GM21367 (cell line): ENCODE results near the gene PICK1.

Source experiments
- ATAC-seq: cut with Tn5 transposase; IDR thresholded peaks from one replicate; pipeline ENCODE4 v1.9.1; 2021; ENCODE audit not compliant: unreplicated experiment

PICK1 gene

DNA sequence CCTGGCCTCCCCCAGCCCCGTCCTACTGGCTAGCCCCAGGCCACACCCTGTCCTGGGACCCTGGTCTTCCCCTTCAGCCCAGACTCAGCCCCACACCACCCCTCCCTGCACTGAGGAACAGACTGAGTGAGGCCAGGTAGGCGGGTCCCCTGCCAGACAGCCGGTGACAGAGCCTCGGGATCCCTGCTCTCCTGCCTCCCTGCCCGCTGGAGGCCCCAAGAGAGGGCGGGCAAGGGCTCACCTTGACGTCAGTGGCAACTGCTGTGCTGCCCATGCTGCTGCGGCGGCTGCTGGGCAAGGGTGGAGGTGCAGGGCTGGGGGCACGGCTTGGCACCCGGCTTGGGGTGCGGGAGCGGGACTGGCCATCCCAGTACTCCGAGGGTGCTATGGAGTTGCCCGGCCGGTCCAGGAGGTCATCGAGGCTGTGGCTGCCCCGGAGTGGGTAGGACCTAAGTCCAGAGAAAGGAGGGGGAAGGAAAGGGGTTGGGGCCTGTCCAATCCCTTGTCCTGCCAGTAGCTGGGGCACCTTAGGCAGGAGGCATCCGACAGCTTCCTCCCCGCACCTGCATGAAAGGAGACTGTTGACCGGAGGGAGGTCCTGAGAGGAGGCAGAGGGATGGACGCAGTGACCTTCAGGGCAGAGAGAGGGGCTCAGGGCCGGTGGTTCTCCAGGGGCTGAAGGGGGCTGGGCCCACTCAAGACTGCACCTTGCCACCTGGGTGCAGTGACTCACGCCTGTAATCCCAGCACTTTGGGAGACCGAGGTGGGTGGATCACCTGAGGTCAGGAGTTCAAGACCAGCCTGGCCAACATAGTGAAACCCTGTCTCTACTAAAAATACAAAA, 29.0 kb downstream of the PICK1 start:
- no peak for ATAC-seq

DNA sequence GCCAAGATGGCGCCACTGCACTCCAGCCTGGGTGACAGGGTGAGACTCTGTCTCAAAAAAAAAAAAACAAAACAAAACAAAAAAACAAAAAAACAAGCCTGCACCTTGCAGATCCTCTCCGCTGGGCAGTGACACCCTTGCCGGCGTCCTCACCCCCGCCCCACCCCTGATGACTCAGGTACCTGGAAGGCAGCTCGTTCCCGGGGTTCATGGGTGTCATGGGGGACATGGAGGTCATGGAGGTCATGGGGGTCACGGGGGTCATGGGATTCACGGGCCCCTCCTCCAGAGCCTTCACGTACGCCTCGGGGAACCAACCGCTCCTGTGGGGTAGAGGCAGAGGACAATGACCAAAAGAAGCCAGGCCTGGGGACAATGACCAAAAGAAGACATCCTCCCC, 29.7 kb downstream of the PICK1 start:
- ATAC-seq, result no peak

DNA sequence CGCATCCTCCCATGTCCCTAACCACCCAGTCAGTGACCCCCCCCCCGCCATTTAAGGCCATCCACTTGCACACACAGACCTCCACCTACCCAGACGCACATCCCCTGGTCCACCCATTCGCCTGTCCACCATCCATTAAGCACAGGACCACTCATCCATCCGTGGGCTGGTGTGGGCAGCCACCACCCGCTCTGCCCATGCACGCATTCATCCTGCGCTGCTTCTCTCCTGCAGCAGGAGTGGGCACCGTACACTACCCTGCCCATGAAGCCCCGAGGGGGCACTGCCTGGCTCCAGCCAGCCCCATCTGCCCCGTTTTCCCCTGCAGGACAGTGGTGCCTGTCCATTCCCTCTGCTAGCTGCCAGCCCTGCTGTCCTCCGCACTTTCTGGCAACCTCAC, 30.7 kb downstream of the PICK1 start:
- no peak for ATAC-seq

DNA sequence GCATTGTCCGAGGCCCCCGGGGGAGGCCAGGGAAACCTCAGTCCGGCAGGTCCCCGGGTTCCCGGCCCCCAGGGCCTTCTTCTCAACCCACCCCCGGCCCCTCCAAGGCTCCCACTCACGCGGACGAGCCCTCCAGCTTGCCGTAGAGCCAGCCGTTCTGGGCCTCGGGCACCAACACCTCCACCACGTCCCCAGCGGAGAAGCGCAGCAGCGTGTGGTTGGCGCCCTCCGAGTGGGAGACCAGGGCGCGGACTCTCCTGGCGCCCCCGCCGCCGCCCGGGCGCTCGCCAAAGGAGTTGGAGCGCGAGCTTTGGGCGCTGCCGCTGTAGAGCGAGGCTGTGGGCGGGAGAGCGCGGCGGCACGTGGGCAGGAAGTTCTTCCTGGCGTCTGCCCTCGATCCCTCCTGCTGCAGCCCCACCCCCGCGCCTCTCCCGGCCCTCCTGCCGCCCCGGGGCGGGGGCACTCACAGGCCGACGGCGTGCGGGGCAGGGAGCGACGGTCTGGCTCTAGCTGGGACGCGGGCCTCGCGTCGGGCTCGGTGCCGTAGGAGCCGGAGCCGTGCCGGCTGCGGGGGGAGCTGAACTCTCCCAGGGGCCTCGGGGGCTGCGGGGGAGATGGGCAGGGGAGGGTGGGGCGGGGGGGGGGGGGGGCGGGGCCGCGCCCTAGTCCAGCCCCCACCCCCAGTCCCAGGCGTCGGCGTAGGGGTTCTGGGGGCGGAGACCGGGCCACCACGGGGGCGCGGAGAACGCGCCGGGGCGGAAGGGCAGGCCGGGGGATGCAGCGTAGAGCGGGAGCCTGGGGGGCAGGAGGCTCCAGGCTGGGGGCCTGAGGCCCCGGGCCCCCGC, 31.6 kb downstream of the PICK1 start:
- ATAC-seq, result no peak

DNA sequence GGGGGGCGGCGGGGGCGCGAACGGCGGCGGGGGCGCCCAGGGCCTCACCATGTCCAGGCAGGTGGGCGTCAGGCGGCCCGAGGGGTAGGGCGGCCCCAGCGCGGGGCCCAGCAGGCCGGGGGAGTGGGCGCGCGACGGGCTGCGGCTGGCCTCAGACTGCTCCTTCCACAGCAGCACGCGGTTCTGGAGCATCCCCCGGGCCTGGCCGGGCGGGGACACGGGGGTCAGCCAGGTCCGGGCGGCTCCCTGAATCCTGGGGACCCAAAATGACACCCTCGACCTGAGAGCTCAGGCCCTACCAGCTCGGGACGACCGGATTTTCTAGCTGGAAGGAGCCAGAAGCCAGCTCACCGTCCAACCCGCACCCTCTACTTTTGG, 32.3 kb downstream of the PICK1 start:
- ATAC-seq, result no peak

DNA sequence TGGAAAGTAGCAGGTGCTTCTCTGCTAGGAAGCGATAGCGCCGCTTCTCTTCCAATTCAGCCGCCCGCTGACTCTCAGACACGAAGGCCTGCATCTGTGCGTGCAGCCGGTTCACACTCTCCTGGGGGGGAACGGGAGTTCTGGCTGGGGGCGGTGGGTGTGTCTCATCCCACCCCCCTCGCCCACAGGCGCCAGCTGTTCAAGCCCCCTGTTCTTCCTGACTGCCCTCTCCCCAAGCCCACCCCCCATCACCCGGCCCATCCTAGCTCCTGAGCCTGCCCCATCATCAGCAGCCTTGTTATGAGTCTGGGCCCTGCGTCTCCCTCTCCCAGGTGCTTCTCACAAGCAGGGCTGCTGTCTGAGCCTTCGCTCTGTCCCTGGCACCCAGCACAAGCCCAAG, 39.9 kb downstream of the PICK1 start:
- ATAC-seq, result no peak

DNA sequence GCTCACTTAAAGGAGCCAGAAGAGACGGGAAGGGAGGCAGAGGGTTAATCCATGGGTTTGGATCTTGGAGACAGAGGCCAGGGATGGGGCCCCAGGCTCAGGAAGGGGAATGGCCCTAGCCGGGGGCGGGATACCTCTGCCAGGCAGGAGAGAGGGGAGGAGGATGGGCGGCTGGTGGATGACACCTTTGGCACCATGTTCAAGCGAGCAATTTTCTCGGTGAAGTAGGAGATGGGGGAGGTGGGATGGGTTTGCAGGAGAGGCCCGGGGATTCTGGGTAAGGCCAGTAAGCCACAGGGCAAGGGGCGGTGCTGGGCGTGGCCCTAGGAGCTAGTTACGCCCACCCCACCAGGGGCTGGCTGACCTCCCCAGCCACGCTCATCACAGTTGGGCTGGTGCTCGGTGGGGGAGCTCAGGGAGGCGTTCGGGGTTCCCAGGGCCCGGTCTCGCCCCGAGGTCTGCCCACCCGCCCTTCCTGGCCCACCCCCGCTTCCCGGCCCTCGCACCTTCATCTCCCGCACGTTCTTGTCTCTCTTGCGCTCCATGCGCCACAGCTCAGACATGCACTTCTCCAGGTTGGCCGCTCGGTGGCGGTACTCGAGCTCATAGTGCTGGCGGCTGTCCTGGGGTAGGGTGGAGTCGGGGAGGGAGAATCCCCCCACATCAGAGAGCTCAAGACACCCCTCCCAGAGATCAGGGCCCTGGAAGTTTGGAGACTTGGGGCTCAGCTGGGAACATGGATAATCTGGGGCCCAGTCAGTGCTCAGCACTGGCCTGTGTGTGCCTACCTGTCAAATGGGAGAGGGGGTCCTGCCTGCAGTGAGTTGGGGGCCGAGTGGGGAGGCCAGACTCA, 40.6 kb downstream of the PICK1 start:
- no peak for ATAC-seq

DNA sequence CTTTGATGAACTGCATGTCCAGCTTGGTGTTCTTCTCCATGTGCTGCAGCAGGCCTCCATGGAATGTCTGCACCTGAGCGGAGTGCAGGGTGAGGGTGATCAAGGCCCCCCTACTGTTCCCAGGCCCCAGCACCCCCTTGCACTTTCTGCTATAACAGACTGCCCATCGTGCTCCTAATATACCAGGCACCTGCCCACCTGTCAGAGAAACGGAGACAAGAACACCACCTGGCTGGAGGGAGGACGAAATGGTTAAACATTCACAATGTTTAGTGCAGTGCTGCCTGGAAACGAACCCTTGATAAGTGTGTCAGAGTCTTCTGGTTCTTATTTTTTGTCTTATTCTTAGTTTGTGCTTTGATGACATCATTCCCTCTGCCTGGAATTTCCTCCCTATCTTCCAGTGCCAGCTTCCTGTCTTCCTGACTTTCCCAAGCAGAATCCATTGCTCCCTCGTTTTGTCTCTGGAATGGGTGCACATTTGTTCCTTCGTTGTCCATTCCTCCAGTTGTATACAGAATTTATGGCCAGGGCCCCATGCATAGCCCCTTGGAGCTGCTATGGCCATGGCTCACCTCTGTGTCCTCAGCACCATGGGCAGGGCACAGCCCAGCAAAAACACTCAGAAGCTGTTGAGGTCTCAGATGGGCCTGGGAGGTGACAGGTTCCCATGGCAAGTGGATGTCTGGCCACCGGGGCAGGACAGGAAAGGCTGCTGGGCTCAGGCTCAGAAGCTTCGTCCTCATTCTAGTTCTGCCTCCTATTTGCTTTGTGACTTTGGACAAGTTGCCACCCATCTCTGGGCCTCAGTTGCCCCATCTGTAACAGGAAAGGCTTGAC, 41.4 kb downstream of the PICK1 start:
- ATAC-seq, result no peak

DNA sequence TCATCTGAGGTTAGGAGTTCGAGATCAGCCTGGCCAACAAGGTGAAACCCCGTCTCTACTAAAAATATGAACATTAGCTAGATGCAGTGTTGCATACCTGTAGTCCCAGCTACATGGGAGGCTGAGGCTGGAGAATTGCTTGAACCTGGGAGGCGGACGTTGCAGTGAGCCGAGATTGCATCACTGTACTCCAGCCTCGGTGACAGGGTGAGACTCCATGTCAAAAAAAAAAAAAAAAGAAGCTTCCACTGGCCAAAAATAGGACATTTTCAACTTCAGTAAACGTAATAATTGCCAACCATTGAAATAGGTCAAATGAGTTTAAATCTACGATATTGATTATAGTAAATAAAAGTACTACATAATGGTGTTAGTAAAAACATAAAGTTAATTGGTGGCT, 46.4 kb downstream of the PICK1 start:
- ATAC-seq, result no peak

DNA sequence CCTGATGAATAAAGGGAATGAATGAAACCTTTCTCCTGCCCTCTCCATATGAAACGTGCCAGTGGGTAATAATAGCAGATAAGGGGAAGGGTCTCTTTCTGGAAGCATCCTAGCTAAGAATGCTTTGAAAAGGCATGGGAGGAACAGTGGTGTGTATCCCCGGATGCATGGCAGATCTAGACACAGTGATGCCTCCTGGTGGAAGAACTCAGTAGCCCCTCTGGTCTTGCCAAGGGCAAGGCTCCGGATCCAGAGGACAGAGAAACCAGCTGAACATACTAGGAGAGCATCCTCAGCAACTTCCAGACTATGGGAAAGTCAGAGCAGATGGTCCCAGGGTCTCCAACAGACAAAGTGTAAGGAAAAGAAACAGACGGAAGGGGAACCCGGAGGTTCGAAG, 46.9 kb downstream of the PICK1 start:
- no peak for ATAC-seq

DNA sequence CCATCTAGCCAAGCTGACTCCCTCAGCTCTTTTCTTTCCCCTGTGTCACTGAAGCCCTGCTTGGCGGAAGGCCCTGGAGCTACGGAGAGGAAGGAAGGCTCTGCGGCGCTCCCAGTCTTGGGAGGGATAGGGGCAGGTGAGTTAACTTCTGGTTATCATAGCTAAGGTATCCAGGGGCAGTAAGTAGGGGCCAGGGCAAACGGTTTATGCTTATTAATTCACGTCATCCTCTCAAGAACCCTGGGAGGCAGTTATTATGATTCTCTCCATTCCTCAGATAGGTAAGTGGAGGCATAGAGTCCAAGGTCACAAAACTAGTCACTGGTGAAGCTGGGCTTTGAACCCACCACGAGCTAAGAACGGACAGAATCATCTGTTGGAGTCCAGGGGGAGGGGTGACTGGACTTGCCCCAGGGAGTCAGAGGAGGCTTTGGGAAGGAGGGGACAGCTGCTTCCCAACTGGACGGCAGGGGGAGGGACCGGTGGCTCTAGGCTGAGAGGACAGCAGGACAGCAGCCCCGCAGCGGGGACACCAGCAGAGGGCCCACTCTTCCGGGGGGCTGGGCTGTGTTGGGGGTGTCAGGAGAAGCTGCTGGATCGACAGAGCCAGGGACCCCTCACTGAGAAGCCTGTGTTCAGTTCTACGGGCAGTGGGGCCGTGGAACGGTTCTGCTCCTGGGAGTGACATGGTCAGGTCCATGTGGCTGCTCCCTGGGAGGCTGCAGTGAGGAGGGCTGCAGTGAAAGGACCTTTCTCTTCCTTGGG, 49.8 kb downstream of the PICK1 start:
- ATAC-seq, result no peak

DNA sequence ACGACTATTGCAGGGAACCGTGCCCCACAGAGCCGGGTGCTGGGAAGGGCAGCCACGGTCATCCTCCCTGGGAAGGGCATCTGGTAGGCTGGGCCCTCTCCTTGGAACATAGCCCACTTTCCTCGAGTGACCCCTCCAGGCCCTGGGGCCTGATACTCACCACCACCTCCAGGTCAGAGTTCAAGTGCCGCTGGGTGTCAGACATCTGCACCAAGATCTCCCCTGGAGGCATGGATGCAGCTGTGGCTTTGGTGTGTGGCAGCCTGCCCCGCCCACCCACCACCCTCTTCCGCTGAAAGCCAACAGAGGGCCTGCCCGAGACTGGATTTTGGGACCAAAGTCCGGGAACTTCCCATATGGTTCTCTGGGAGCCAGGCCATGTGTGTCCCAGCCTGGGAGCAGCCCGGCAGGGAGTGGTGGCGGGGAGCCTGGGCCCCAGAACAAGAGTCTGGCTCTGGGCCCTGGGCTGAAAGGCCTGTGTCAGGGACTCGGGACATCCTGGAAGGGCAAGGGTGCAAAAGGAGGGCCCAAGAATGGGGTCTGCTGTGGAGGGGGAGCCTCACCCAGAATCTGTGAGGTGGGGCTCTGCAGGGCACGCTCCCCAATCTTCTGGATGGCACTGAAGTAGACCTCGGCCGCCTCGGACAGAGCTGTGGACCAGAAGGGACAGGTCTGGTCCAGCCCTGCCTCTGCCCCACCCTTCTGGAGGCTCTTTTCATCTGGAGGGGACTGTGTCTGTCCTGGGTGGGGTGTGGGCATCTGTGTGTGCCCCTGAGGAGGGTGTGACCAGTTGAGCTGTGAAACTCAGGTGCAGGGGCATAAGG, 50.7 kb downstream of the PICK1 start:
- no peak for ATAC-seq

DNA sequence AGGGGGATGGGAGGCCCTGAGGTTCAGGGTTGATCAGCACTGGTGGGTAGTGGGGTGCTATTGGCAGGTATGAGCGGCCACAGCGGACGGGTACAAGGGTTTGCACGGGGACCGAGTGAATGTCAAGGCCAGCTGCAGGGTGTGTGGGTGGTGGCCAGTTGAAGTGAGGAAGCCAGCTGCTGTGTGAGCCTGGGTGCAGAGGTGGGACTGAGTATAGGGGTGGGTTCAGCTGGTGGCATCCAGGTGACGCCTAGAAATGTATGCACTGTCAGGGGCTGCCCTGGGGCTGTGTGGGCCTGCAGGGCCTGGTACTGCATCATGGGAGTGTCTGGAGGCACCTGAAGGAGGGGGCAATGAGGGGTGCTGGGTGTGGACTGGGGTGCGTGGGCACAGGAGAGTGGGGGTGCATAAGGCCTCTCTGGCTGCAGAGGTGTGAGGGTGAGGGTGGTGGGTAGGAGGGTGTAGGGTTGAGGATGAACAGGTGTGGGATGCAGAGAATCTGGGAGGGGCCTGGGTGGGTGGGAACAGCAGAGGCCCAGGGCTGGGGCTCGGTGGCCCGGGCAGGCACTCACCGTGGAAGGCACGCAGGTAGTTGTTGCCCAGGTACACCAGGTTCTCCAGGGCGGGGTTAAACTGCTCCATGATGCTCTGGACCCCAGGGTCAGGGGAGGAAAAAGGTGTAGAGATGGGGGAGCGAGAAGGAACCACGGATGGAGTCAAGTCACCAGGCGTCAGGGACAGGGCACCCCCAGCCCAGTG, 51.5 kb downstream of the PICK1 start:
- ATAC-seq, result no peak

DNA sequence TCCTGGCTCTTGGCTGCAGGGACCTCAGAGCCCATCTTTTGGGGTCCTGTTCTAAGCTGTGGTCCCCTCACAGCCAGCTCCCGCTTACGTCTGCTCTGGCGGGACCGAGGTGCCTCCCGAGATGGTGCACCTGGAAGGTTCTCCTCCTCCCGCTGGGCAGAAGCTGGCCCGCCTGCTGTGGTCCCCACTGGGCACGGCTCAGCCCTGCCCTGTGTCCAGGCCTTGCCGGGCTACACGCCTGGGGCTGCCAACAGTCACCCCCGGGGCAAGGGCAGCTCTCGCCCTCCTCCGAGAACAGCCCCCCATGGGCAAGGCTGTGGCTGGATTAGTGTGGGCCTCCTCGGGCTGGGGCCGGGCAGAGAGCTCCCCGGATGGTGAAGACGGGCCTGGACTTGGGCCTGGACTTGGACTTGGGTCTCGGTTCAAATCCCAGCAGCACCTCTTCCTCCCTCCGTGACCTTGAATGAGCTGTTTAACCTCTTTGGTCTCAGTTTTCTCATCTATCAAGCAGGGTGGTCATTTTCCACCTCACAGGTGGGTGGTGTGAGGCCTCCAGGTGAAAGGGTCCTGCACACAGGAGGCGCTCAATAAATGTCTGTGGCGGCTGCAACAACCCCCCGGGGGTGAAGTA, 52.3 kb downstream of the PICK1 start:
- ATAC-seq, result no peak

DNA sequence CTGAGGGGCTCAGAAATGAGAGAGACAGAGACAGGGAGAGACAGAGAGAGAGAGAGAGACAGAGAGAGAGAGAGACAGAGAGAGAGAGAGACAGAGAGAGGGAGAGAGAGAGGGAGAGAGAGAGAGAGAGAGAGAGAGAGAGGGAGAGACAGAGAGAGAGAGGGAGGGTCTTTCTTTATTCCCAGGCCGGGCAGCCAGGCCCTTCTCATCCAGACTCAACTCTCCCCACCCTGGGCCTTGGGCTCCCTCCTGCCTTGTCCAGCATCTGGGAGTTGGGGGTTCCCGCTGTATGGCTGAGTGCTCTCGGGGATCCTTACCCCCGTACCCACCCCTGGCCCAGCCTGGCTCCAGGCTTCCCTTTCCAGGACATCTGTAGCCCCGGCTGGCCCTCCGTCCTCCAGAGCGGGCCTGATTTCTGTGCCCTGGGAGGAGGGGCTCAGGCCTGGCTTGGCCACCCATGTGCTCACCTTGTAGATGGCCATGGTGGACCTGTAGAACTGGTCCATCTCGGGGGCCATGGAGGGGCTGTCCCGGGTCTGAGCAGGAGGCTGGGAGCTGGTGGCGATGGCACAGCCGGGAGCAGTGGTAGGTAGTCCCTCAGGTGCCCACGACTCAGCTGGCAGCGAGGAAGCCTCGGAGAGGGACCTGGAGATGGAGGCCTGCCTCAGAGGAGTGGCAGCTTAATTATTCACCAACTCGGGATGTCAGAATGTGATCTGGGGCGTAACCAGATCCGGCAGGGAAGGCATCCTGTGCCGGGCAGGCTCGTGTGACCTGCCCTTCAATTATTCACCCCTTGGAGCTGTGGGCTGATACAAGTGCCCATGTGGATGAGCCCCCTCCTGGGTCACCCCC, 53.0 kb downstream of the PICK1 start, which contains the start of gene BAIAP2L2:
BAIAP2L2 (minus strand) TSS at position 677 of the 855 bp plus-strand sequence; CDS start at position 518, 159 bp downstream.
- ATAC-seq, result no peak
